HepG2 (cell line): ENCODE measurements around the gene DHX57. TPM values are rescaled to one million over a fixed set of nuclear protein-coding genes. Genes with fewer than 3 reads are reported as not detected.

Experiments
- AKAP8 ChIP-seq: sonication (generic); formaldehyde crosslinking; IDR thresholded peaks from 2 replicates; pipeline ENCODE4 v1.5.1; 2020; ENCODE audit warnings: mild to moderate bottlenecking, missing genetic modification reagents
- BRF2 ChIP-seq: sonication (generic); formaldehyde crosslinking; IDR thresholded peaks from 2 replicates; pipeline ENCODE4 v1.8.1; 2022; ENCODE audit warnings: mild to moderate bottlenecking, missing genetic modification reagents
- DMTF1 ChIP-seq: sonication (generic); formaldehyde crosslinking; IDR thresholded peaks from 2 replicates; pipeline ENCODE4 v1.4.0; 2020; ENCODE audit warnings: mild to moderate bottlenecking, missing genetic modification reagents
- GLI4 ChIP-seq: sonication (generic); formaldehyde crosslinking; IDR thresholded peaks from 2 replicates; pipeline ENCODE4 v1.5.1; 2020; ENCODE audit warnings: missing genetic modification reagents, mild to moderate bottlenecking, moderate library complexity, borderline replicate concordance
- PRDM10 ChIP-seq: sonication (generic); formaldehyde crosslinking; IDR thresholded peaks from 2 replicates; pipeline ENCODE4 v1.4.0; 2020; ENCODE audit warnings: low read depth, missing genetic modification reagents
- SP1 ChIP-seq, 2 experiments: fragments of 450-650 bp in 1 of 2; sonication (generic) in 1 of 2; formaldehyde crosslinking in 1 of 2; IDR thresholded peaks; 2 replicates each; pipeline versions ENCODE4 v1.4.0 to v1.6.1; 2016 to 2020; ENCODE audit warnings: missing genetic modification reagents in 1 of 2
- TEAD2 ChIP-seq: sonication (generic); formaldehyde crosslinking; IDR thresholded peaks from 2 replicates; pipeline ENCODE4 v1.9.0; 2021; ENCODE audit warnings: missing genetic modification reagents
- TRIM24 ChIP-seq: sonication (generic); formaldehyde crosslinking; IDR thresholded peaks from 2 replicates; pipeline ENCODE4 v1.8.0; 2022; ENCODE audit warnings: mild to moderate bottlenecking, missing genetic modification reagents
- ZBTB26 ChIP-seq: IDR thresholded peaks from 2 replicates; pipeline ENCODE4 v1.6.1; 2016; ENCODE audit warnings: missing compliant biosample characterization, missing genetic modification reagents, borderline replicate concordance
- ZBTB7A ChIP-seq: sonication (generic); formaldehyde crosslinking; IDR thresholded peaks from 2 replicates; pipeline ENCODE4 v1.8.0; 2022; ENCODE audit warnings: mild to moderate bottlenecking, missing genetic modification reagents
- ZFY ChIP-seq: sonication (generic); formaldehyde crosslinking; IDR thresholded peaks from 2 replicates; pipeline ENCODE4 v1.4.0; 2020; ENCODE audit warnings: missing genetic modification reagents
- ZNF24 ChIP-seq: fragments of 450-650 bp; IDR thresholded peaks from 2 replicates; pipeline ENCODE4 v1.6.1; 2017; ENCODE audit warnings: antibody characterized with exemption, mild to moderate bottlenecking
- ZNF276 ChIP-seq: sonication (generic); formaldehyde crosslinking; IDR thresholded peaks from 2 replicates; pipeline ENCODE4 v1.4.0; 2020; ENCODE audit warnings: mild to moderate bottlenecking, low read depth, missing genetic modification reagents
- ZNF710 ChIP-seq: sonication (generic); formaldehyde crosslinking; IDR thresholded peaks from 2 replicates; pipeline ENCODE4 v1.5.0; 2020; ENCODE audit warnings: mild to moderate bottlenecking, missing genetic modification reagents, borderline replicate concordance
- ZNF83 ChIP-seq: sonication (generic); formaldehyde crosslinking; IDR thresholded peaks from 2 replicates; pipeline ENCODE4 v1.4.0; 2020; ENCODE audit warnings: missing genetic modification reagents, mild to moderate bottlenecking, borderline replicate concordance
- polyA plus RNA-seq, 8 experiments: library from polyadenylated mRNA; depleted of rRNA in 3 of 8; stranded (reverse) in 7 of 8; unstranded in 1 of 8; fragments of >200 nt; fragmentation: Illumina TruSeq in 4 of 8; extraction: Trizol in 4 of 8; gene quantifications; 2 replicates each; pipeline versions ENCODE4 v1.2.1 to v1.2.3, GENCODE V29; 2011 to 2016; ENCODE audit warnings: low read depth in 4 of 8, missing spikeins in 1 of 8, mixed read lengths in 1 of 8; ENCODE audit not compliant: insufficient read depth in 1 of 8
- total RNA-seq, 5 experiments: library from RNA; depleted of rRNA; stranded (reverse); fragments of >200 nt; fragmentation: Illumina TruSeq; extraction: Trizol; gene quantifications; 2 replicates each; pipeline ENCODE4 v1.2.3, GENCODE V29; 2016; ENCODE audit warnings: low read depth in 1 of 5

DHX57 gene
- total and polyA plus RNA-seq, 2 of the 13 experiments (the other 11 are each of a cell fraction or from before 2014, with no cell fraction given), result 9.2 to 24.2 TPM

GRCh38 chr2:38751596-38752410 lies 123.9 kb downstream of the DHX57 start (continued):
- TF ChIP-seq ZNF276 (CRISPR knock-in tag), result no peak
- no peak for TF ChIP-seq ZNF83 (CRISPR knock-in tag)
- TF ChIP-seq PRDM10 (CRISPR knock-in tag), result no peak
- no peak; the same call in 1 of the 2 replicates for TF ChIP-seq AKAP8 (CRISPR knock-in tag)
- no peak; the same call in 1 of the 2 replicates for TF ChIP-seq ZBTB7A (CRISPR knock-in tag)
- TF ChIP-seq BRF2 (CRISPR knock-in tag), result no peak
- no peak for TF ChIP-seq GLI4
- no peak for TF ChIP-seq ZNF24
- TF ChIP-seq ZBTB26 (CRISPR knock-in tag), result no peak
- peak; percentile 55; the same call in 1 of the 2 replicates for TF ChIP-seq ZFY (CRISPR knock-in tag)
- no peak for TF ChIP-seq SP1 (IDR thresholded peaks at IDR 0.05)
- TF ChIP-seq SP1 (CRISPR knock-in tag; IDR thresholded peaks at IDR 0.05), result no peak
- TF ChIP-seq TEAD2 (CRISPR knock-in tag), result no peak
- TF ChIP-seq ZNF710 (CRISPR knock-in tag), result peak; percentile 11; the same call in 1 of the 2 replicates
- no peak for TF ChIP-seq TRIM24 (CRISPR knock-in tag)
- TF ChIP-seq DMTF1, result no peak
